Measurements from ENCODE around the gene FBLN2. TPM values are rescaled to one million over a fixed set of nuclear protein-coding genes. Genes with fewer than 3 reads are reported as not detected.
A peak's percentile ranks its signal among the peaks of the same experiment; 100 is the strongest.

The FBLN2 gene
- total RNA-seq, 1 donor from 2014 or later, result 67.5 TPM

DNA sequence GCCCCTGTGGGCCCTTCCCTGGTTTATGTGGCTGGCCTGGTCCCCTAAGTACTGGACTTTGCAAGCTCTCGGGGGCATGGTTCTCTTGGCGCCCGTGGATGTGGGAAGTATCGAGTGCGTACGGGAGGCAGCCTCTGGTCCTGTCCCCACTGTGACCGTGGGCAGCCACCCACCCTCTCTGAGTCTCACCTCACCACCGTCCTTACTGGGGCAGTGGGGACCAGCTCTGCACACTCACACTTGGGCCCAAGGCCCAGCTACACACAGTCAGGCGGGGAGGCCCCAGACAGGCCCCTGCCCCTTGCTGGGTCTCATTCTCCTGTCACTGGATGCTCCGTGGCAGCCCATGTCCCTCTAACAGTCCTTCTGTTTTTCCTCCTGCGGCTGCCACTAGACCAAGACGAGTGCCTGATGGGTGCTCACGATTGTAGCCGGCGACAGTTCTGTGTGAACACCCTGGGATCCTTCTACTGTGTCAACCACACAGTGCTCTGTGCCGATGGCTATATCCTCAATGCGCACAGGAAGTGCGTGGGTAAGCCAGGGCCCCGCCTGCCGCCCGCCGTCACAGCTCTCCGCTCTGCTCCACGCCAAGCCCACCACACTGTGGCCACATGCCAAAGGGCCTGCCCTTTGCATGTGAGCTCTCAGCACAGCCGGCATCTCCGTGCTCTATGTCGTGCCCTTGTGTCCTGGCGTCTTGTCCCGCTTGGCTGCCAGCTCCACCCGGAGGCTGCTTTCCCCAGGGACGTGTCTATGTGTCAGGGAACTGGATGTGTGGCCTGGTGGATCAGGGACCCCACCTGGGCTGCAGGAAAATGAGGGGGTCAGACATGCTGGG, 72.7 kb downstream of the FBLN2 start:
- Mint-ChIP-seq H3K27ac (no peak overlapping the region), H3K27me3 (ENCODE audit: low read depth) (no peaks in the 10 kb centered on the region), H3K36me3 (peaks cover 3% of the 10 kb centered on the region), H3K4me3 (no peak overlapping the region), H3K4me1 (peaks cover 12% of the 10 kb centered on the region), H3K9me3 (peaks cover 5% of the 10 kb centered on the region)
- TF ChIP-seq, protein P1, sequence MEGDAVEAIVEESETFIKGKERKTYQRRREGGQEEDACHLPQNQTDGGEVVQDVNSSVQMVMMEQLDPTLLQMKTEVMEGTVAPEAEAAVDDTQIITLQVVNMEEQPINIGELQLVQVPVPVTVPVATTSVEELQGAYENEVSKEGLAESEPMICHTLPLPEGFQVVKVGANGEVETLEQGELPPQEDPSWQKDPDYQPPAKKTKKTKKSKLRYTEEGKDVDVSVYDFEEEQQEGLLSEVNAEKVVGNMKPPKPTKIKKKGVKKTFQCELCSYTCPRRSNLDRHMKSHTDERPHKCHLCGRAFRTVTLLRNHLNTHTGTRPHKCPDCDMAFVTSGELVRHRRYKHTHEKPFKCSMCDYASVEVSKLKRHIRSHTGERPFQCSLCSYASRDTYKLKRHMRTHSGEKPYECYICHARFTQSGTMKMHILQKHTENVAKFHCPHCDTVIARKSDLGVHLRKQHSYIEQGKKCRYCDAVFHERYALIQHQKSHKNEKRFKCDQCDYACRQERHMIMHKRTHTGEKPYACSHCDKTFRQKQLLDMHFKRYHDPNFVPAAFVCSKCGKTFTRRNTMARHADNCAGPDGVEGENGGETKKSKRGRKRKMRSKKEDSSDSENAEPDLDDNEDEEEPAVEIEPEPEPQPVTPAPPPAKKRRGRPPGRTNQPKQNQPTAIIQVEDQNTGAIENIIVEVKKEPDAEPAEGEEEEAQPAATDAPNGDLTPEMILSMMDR (IDR thresholded peaks at IDR 0.05; ENCODE audit: unreplicated experiment), result no peak
- DNase-seq (ENCODE audit: low spot score in 2 of 2, unreplicated experiment in 2 of 2), result no peak

DNA sequence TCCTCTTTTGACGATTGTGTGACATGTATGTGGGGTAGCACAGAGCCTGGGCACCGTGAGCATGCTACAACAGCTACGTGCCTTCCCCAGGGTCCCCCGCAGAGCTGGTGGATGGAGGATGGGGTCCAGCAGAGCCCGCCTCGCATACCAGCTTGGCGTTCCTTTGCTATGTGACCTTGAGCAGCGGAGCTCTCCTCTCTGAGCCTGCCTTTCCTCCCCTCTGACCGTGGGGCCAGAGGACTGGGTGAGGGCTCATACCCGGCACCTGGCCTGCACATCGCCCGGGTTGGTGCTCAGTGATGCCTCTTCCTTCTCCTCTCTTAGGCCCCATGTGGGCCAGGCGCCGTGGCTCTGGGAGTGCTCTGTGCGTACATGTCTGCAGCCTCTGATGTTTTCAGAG, 73.4 kb downstream of the FBLN2 start:
- peak overlapping the region; percentile 64 for H3K27ac Mint-ChIP-seq
- H3K4me1 Mint-ChIP-seq, result peaks cover 12% of the 10 kb centered on the region

DNA sequence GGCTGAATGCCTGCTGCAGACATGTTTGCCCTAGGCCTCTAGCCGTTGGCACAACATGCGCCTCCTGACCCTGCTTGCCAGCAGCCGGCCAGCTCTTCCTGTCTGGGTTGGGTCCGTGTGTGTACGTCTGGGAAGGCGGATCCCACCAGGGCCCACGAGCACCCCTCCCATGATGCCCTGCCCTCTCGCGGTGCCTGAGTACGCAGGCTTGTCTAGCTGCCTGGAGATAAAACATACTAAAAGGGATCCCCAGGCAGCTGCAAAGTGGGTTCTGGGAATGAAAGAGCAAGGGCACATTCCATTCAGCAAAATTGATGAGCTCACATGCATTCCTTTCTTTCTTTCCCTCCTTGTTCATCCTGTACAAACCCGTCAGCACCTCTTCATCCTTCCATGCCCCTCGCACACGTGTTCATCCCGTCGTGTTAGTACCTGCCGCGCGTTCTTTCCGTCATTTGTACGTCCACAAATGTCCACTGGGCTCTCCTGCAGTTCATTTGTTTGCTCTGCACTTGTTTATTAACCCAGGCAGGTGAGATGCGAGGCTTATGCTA, 74.3 kb downstream of the FBLN2 start:
- Mint-ChIP-seq H3K4me3 (no peak overlapping the region), H3K36me3 (no peaks in the 10 kb centered on the region), H3K27me3 (ENCODE audit: low read depth) (no peaks in the 10 kb centered on the region), H3K27ac (peak overlapping the region; percentile 64), H3K4me1 (peaks cover 12% of the 10 kb centered on the region), H3K9me3 (no peaks in the 10 kb centered on the region)
- peak in 1 of 2 experiments; percentile 65 for DNase-seq (ENCODE audit: low spot score in 2 of 2, unreplicated experiment in 2 of 2)
- TF ChIP-seq, protein P1 (IDR thresholded peaks at IDR 0.05; ENCODE audit: unreplicated experiment), result no peak

More for the DNA sequence above, 73.4 kb downstream of the FBLN2 start:
- Mint-ChIP-seq H3K36me3 (no peaks in the 10 kb centered on the region), H3K4me3 (no peak overlapping the region), H3K27me3 (ENCODE audit: low read depth) (no peaks in the 10 kb centered on the region), H3K9me3 (no peaks in the 10 kb centered on the region)
- no peak for DNase-seq (ENCODE audit: low spot score in 2 of 2, unreplicated experiment in 2 of 2)
- TF ChIP-seq, protein P1 (IDR thresholded peaks at IDR 0.05; ENCODE audit: unreplicated experiment), result no peak

DNA sequence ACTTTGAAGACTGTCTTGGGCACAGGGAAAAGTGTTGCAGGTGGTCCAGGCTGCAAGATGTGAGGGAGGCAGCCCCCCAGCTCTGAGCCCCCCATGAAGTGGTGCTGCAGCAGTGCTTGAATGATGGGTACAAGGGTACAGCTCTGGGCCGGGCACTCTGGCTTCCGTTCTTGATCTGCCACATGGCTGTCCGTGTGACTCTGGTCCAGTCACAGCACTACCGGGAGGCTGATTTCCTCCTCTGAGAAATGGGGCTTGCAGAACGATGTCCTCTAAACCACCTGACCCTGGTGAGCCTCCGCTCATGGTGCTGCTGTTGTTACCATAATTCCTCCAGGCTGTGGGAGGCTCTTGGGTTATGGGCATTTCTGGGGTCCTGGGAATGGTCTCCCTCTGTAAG, 75.1 kb downstream of the FBLN2 start:
- DNase-seq (ENCODE audit: low spot score in 2 of 2, unreplicated experiment in 2 of 2), result no peak
- Mint-ChIP-seq H3K27me3 (ENCODE audit: low read depth) (no peaks in the 10 kb centered on the region), H3K27ac (no peak overlapping the region), H3K36me3 (no peaks in the 10 kb centered on the region), H3K9me3 (no peaks in the 10 kb centered on the region), H3K4me3 (no peak overlapping the region), H3K4me1 (peaks cover 12% of the 10 kb centered on the region)
- TF ChIP-seq, protein P1 (IDR thresholded peaks at IDR 0.05; ENCODE audit: unreplicated experiment), result no peak

DNA sequence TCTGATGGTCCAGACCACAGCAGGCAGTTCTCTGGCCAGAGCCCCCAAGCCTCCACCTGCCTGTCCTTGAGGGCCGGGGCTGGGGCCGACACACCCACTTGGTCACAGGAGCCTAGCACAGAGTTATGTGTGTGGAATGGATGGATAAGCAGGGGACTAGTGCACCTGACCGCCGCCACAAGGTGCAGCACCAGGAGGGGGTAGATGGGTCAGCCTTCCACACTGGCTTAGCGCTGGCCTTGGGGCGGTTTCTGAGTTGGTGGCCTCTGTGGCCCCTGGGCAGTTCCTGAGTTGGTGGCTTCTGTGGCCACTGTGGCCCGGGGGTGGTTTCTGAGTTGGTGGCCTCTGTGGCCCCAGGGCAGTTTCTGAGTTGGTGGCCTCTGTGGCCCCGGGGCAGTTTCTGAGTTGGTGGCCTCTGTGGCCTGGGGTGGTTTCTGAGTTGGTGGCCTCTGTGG, 75.8 kb downstream of the FBLN2 start:
- no peaks in the 10 kb centered on the region for H3K27me3 Mint-ChIP-seq (ENCODE audit: low read depth)
- H3K4me3 Mint-ChIP-seq, result no peak overlapping the region
- H3K27ac Mint-ChIP-seq, result no peak overlapping the region
- H3K36me3 Mint-ChIP-seq, result no peaks in the 10 kb centered on the region
- H3K4me1 Mint-ChIP-seq, result peaks cover 12% of the 10 kb centered on the region
- no peak for DNase-seq (ENCODE audit: low spot score in 2 of 2, unreplicated experiment in 2 of 2)
- H3K9me3 Mint-ChIP-seq, result no peaks in the 10 kb centered on the region
- TF ChIP-seq, protein P1 (IDR thresholded peaks at IDR 0.05; ENCODE audit: unreplicated experiment), result no peak
